ENCODE results near the gene ITPR3. TPM values are rescaled to one million over a fixed set of nuclear protein-coding genes. Genes with fewer than 3 reads are reported as not detected.
"Not testable (repeated sequence)": the region's sequence is repeated elsewhere in the genome, so short reads cannot be mapped to it uniquely, and the experiment has no call there.

The ITPR3 gene
- total RNA-seq, 1 donor from 2014 or later = 69.3 TPM

GRCh38 chr6:33630014-33630413 is 8.9 kb downstream of the ITPR3 start:
- TF ChIP-seq, protein P1, sequence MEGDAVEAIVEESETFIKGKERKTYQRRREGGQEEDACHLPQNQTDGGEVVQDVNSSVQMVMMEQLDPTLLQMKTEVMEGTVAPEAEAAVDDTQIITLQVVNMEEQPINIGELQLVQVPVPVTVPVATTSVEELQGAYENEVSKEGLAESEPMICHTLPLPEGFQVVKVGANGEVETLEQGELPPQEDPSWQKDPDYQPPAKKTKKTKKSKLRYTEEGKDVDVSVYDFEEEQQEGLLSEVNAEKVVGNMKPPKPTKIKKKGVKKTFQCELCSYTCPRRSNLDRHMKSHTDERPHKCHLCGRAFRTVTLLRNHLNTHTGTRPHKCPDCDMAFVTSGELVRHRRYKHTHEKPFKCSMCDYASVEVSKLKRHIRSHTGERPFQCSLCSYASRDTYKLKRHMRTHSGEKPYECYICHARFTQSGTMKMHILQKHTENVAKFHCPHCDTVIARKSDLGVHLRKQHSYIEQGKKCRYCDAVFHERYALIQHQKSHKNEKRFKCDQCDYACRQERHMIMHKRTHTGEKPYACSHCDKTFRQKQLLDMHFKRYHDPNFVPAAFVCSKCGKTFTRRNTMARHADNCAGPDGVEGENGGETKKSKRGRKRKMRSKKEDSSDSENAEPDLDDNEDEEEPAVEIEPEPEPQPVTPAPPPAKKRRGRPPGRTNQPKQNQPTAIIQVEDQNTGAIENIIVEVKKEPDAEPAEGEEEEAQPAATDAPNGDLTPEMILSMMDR (conservative IDR thresholded peaks at IDR 0.05; ENCODE audit: low read depth, low read length) = no peak
- no peak overlapping the region for H3K4me3 ChIP-seq (ENCODE audit: low read depth, low read length)
- no peak for DNase-seq (ENCODE audit: low read depth)

DNA sequence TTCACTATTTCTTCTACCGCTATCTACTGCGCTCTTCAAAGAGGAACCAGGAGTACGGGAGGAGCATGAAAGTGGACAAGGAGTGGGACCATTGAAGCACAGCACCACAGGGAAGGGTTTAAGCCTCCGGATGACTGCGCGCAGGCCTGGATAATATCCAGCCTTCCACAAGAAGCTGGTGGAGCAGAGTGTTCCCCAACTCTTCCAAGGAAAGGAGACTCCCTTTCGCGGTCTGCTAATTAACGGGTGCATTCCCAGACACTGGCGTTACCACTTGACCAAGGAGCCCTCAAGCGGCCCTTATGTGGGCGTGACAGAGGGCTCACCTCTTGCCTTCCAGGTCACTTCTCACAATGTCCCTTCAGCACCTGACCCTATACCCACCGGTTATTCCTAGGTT is 10.4 kb downstream of the ITPR3 start:
- DNase-seq (ENCODE audit: low read depth) = not testable (repeated sequence)

GRCh38 chr6:33631971-33632557 is 10.9 kb downstream of the ITPR3 start:
- H3K4me3 ChIP-seq (ENCODE audit: low read depth, low read length) = no peak overlapping the region
- DNase-seq (ENCODE audit: low read depth) = no peak
- TF ChIP-seq, protein P1 (conservative IDR thresholded peaks at IDR 0.05; ENCODE audit: low read depth, low read length) = no peak

More for the DNA sequence above, 10.4 kb downstream of the ITPR3 start:
- not testable (repeated sequence) for H3K4me3 ChIP-seq (ENCODE audit: low read depth, low read length)

- TF ChIP-seq, protein P1 (conservative IDR thresholded peaks at IDR 0.05; ENCODE audit: low read depth, low read length) = peak; percentile 90
- H3K4me3 ChIP-seq (ENCODE audit: low read depth, low read length) = peak overlapping the region; percentile 46
- no peak for DNase-seq (ENCODE audit: low read depth)
These were observed 11.5 kb downstream of the ITPR3 start for GRCh38 chr6:33632558-33633039.

- peak overlapping the region; percentile 46 for H3K4me3 ChIP-seq (ENCODE audit: low read depth, low read length)
- DNase-seq (ENCODE audit: low read depth) = no peak
- TF ChIP-seq, protein P1 (conservative IDR thresholded peaks at IDR 0.05; ENCODE audit: low read depth, low read length) = no peak
These were observed 12.0 kb downstream of the ITPR3 start for GRCh38 chr6:33633084-33633461.

DNA sequence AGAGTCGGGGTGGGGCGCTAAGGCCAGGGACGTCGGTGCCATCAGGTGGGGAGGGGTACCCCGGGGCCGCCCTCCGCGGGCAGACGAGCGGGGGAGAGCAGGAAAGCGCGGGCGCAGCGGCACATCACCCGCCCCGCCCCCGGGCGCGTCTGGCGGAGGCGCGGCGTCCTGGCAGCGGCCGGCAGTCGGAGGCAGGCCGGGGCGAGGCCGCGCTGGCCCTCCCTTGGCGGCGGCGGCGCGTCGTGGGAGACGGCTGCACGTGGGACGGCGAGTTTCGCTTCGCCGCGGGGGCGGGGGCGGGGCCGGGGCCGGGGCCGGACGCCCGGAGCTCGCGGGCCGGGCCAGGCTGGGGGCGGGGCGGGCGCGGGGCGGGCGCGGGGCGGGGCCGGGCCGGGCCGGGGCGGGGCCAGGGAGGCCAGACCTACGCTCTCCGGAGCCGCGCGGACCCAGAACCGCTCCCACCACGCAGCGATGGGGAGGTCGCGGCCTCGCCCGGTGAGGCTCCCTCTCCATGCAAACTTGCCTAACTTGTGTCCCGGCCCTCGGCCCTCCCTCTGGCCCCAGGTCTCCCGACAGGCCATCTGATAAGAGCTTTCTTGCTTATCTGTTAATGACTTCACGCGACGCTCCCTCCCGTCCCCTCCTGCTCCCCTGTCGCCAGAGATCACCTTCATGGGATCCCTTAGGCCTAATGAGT is 12.5 kb downstream of the ITPR3 start:
- TF ChIP-seq, protein P1 (conservative IDR thresholded peaks at IDR 0.05; ENCODE audit: low read depth, low read length) = no peak
- H3K4me3 ChIP-seq (ENCODE audit: low read depth, low read length) = peak overlapping the region; percentile 51
- DNase-seq (ENCODE audit: low read depth) = no peak

GRCh38 chr6:33634161-33634727 is 13.1 kb downstream of the ITPR3 start:
- TF ChIP-seq, protein P1 (conservative IDR thresholded peaks at IDR 0.05; ENCODE audit: low read depth, low read length) = no peak
- no peak for DNase-seq (ENCODE audit: low read depth)
- peak overlapping the region; percentile 51 for H3K4me3 ChIP-seq (ENCODE audit: low read depth, low read length)

Data from epithelial cell of proximal tubule (primary cell).